Neural progenitor cell (in vitro differentiated cells): Measurements from ENCODE around the gene C1QTNF6. TPM values are rescaled to one million over a fixed set of nuclear protein-coding genes. Genes with fewer than 3 reads are reported as not detected.

Experiments
- DNase-seq: peaks from one replicate; pipeline ENCODE4 v3.0.0-alpha.2; 2016; ENCODE audit warnings: low spot score
- H2AFZ ChIP-seq: fragments of 200-600 bp; sonication (generic); replicated peaks from 2 replicates; pipeline ENCODE4 v1.6.1; 2016; ENCODE audit warnings: antibody characterized with exemption
- H3F3A ChIP-seq: fragments of 200-600 bp; sonication (generic); 2 replicates; pipeline ENCODE4 v1.6.1; 2016; ENCODE audit warnings: antibody characterized with exemption, low read depth
- H3K27ac ChIP-seq: fragments of 200-600 bp; sonication (generic); 2 replicates; pipeline ENCODE4 v1.5.1; 2016; ENCODE audit warnings: mild to moderate bottlenecking
- H3K27me3 ChIP-seq: fragments of 200-600 bp; sonication (generic); 2 replicates; pipeline ENCODE4 v1.6.1; 2016; ENCODE audit warnings: mild to moderate bottlenecking, moderate library complexity
- H3K36me3 ChIP-seq: fragments of 200-600 bp; sonication (generic); 2 replicates; pipeline ENCODE4 v1.5.1; 2016
- H3K4me1 ChIP-seq: fragments of 200-600 bp; sonication (generic); 2 replicates; pipeline ENCODE4 v1.6.1; 2016; ENCODE audit warnings: mixed run types
- H3K4me2 ChIP-seq: fragments of 200-600 bp; sonication (generic); 2 replicates; pipeline ENCODE4 v1.6.1; 2016
- H3K4me3 ChIP-seq: fragments of 200-600 bp; sonication (generic); 2 replicates; pipeline ENCODE4 v1.5.1; 2016
- H3K79me2 ChIP-seq: fragments of 200-600 bp; sonication (generic); 2 replicates; pipeline ENCODE4 v1.6.1; 2016; ENCODE audit warnings: low read depth
- H3K9ac ChIP-seq: fragments of 200-600 bp; sonication (generic); 2 replicates; pipeline ENCODE4 v1.6.1; 2016
- H3K9me3 ChIP-seq: fragments of 200-600 bp; sonication (generic); 2 replicates; pipeline ENCODE4 v1.5.1; 2016; ENCODE audit warnings: low read depth
- H4K20me1 ChIP-seq: fragments of 200-600 bp; sonication (generic); 2 replicates; pipeline ENCODE4 v1.6.1; 2016; ENCODE audit warnings: low read depth
- H3K27ac Mint-ChIP-seq: 3 replicates; pipeline ENCODE4 v1.8.0; 2021; ENCODE audit warnings: mixed read lengths
- H3K27me3 Mint-ChIP-seq: 2 replicates; pipeline ENCODE4 v1.8.0; 2022; ENCODE audit warnings: low read depth, mild to moderate bottlenecking, inconsistent platforms, moderate library complexity, mixed read lengths; ENCODE audit not compliant: insufficient read depth
- H3K36me3 Mint-ChIP-seq: 3 replicates; pipeline ENCODE4 v1.8.0; 2021; ENCODE audit warnings: mixed read lengths
- H3K4me1 Mint-ChIP-seq: 3 replicates; pipeline ENCODE4 v1.8.0; 2021; ENCODE audit warnings: mixed read lengths
- H3K4me3 Mint-ChIP-seq: 3 replicates; pipeline ENCODE4 v1.8.0; 2021; ENCODE audit warnings: mild to moderate bottlenecking, moderate library complexity, mixed read lengths
- H3K9me3 Mint-ChIP-seq: 3 replicates; pipeline ENCODE4 v1.8.0; 2020; ENCODE audit warnings: mixed read lengths
- EZH2 ChIP-seq: fragments of 200-600 bp; sonication (generic); IDR thresholded peaks from 2 replicates; pipeline ENCODE4 v1.6.1; 2017; ENCODE audit warnings: antibody characterized with exemption, mild to moderate bottlenecking, moderate library complexity
- EZH2phosphoT487 ChIP-seq: fragments of 200-600 bp; sonication (generic); IDR thresholded peaks from 2 replicates; pipeline ENCODE4 v1.6.1; 2017; ENCODE audit warnings: antibody characterized with exemption
- total RNA-seq: library from RNA; depleted of rRNA; stranded (reverse); fragments of >200 nt; gene quantifications from 2 replicates; pipeline ENCODE4 v1.2.3, GENCODE V29; 2015; ENCODE audit warnings: low replicate concordance
- TF ChIP-seq, protein P1 (sequence below): fragments of 200-600 bp; sonication (generic); IDR thresholded peaks from 2 replicates; pipeline ENCODE4 v1.5.1; 2017; ENCODE audit warnings: antibody characterized with exemption, mild to moderate bottlenecking

Gene C1QTNF6
- total RNA-seq, 1 donor from 2014 or later: 7.2 TPM

DNA sequence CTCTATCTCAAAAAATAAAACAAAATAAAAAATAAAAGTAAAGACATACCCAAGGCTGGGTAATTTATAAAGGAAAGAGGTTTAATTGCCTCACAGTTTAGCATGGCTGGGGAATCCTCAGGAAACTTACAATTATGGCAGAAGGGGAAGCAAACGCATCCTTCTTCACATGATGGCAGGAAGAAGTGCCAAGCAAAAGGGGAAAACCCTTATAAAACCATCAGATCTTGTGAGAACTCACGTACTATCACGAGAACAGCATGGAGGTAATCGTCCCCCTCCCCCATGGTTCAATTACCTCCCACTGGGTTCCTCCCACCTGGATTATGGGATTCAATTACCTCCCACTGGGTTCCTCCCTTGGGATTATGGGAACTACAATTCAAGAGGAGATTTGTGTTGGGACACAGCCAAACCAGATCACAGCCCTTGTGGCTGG, 32.5 kb upstream of the C1QTNF6 start:
- no peaks in the 10 kb centered on the region for H3K4me1 ChIP-seq
- H3K27me3 ChIP-seq: no peaks in the 10 kb centered on the region
- H3K9me3 ChIP-seq: no peaks in the 10 kb centered on the region
- H3K4me3 Mint-ChIP-seq: no peak overlapping the region
- DNase-seq: no peak
- H4K20me1 ChIP-seq: no peaks in the 10 kb centered on the region
- H3K4me1 Mint-ChIP-seq: no peaks in the 10 kb centered on the region
- H3K9me3 Mint-ChIP-seq: no peaks in the 10 kb centered on the region
- no peak overlapping the region for H3K4me2 ChIP-seq
- H3K79me2 ChIP-seq: no peaks in the 10 kb centered on the region
- H3F3A ChIP-seq: no peaks in the 10 kb centered on the region
- H3K27ac ChIP-seq: no peak overlapping the region
- no peak overlapping the region for H3K27ac Mint-ChIP-seq
- TF ChIP-seq EZH2phosphoT487 (no peak), EZH2 (no peak)
- TF ChIP-seq, protein P1, sequence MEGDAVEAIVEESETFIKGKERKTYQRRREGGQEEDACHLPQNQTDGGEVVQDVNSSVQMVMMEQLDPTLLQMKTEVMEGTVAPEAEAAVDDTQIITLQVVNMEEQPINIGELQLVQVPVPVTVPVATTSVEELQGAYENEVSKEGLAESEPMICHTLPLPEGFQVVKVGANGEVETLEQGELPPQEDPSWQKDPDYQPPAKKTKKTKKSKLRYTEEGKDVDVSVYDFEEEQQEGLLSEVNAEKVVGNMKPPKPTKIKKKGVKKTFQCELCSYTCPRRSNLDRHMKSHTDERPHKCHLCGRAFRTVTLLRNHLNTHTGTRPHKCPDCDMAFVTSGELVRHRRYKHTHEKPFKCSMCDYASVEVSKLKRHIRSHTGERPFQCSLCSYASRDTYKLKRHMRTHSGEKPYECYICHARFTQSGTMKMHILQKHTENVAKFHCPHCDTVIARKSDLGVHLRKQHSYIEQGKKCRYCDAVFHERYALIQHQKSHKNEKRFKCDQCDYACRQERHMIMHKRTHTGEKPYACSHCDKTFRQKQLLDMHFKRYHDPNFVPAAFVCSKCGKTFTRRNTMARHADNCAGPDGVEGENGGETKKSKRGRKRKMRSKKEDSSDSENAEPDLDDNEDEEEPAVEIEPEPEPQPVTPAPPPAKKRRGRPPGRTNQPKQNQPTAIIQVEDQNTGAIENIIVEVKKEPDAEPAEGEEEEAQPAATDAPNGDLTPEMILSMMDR: no peak
- H3K36me3 Mint-ChIP-seq: no peaks in the 10 kb centered on the region
- peaks cover 18% of the 10 kb centered on the region for H3K27me3 Mint-ChIP-seq
- no peak overlapping the region for H3K4me3 ChIP-seq
- H3K9ac ChIP-seq: no peak overlapping the region
- H2AFZ ChIP-seq: no peak overlapping the region
- no peaks in the 10 kb centered on the region for H3K36me3 ChIP-seq

DNA sequence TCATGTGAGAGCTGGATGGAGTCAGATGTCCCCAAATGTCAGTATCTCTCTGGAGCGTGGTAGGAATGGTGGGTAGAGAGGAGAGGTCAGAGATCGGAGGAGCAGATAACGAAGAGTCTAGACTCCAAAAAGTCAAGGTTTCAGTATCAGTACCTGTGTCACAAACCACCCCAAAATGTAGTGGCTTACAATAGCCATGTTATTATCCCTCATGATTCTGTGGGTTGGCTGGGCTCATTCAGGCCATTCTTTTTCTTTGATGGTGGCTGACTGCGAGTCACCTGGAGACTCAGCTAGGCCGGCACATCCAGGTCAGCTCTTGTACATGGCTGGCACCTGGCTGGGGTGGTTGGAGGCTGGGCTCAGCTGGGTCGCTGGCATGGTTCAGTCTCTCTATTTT, 31.5 kb upstream of the C1QTNF6 start:
- Mint-ChIP-seq H3K27me3 (peaks cover 16% of the 10 kb centered on the region), H3K27ac (no peak overlapping the region), H3K4me1 (peaks cover 6% of the 10 kb centered on the region), H3K9me3 (no peaks in the 10 kb centered on the region), H3K36me3 (no peaks in the 10 kb centered on the region), H3K4me3 (no peak overlapping the region)
- Histone ChIP-seq H3K27ac (no peak overlapping the region), H3F3A (no peaks in the 10 kb centered on the region), H3K4me1 (peaks cover 2% of the 10 kb centered on the region), H3K79me2 (no peaks in the 10 kb centered on the region), H3K27me3 (no peaks in the 10 kb centered on the region), H3K4me2 (no peak overlapping the region), H2AFZ (no peak overlapping the region), H3K9me3 (no peaks in the 10 kb centered on the region), H3K9ac (no peak overlapping the region), H3K4me3 (no peak overlapping the region), H3K36me3 (no peaks in the 10 kb centered on the region), H4K20me1 (no peaks in the 10 kb centered on the region)
- TF ChIP-seq, protein P1: no peak
- TF ChIP-seq EZH2 (no peak), EZH2phosphoT487 (no peak)
- DNase-seq: no peak

DNA sequence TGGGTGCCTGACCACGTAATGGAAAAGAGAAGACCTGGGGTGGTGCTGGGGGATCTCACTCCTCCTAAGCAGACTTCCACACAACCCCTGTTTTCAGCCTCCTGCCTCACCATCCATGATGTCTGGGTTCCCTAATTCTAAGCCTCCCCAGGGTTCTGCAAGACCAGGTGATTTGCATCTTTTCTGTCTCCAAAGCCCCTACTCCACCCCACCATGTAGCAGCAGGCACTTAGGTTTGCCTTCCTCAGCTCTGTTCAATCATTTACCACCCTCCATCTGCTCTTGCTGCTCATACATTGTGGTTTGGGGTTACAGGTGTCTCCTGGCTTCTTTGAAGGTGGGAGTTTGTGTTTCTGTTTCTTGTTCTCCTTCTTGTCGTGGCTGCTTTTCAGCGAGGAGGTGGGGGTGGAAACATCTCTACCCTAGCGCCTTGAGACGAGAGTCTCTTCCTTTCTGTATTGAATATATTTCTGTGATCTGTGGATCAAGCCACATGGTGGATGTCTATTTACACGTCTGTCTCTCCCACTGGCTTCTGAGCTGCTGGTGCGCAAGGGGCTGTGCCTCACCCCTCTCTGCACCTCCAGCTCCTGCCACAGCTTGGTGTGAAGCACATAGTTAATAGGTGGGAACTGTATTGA, 30.8 kb upstream of the C1QTNF6 start:
- Histone ChIP-seq H3F3A (no peaks in the 10 kb centered on the region), H3K9ac (no peak overlapping the region), H3K79me2 (no peaks in the 10 kb centered on the region), H3K27ac (no peak overlapping the region), H3K9me3 (no peaks in the 10 kb centered on the region), H3K4me3 (no peak overlapping the region), H2AFZ (no peak overlapping the region), H3K36me3 (no peaks in the 10 kb centered on the region), H3K4me2 (no peak overlapping the region), H4K20me1 (no peaks in the 10 kb centered on the region), H3K27me3 (no peaks in the 10 kb centered on the region), H3K4me1 (peaks cover 6% of the 10 kb centered on the region)
- Mint-ChIP-seq H3K9me3 (no peaks in the 10 kb centered on the region), H3K4me3 (no peak overlapping the region), H3K27me3 (peaks cover 18% of the 10 kb centered on the region), H3K4me1 (peaks cover 12% of the 10 kb centered on the region), H3K36me3 (no peaks in the 10 kb centered on the region), H3K27ac (no peak overlapping the region)
- TF ChIP-seq, protein P1: no peak
- no peak for TF ChIP-seq EZH2
- TF ChIP-seq EZH2phosphoT487: no peak
- DNase-seq: no peak
